ENCODE measurements around the gene CCNY. TPM values are rescaled to one million over a fixed set of nuclear protein-coding genes. Genes with fewer than 3 reads are reported as not detected.

Gene CCNY
- total and polyA plus RNA-seq, 2 of the 4 experiments (the other 2 are of a cell fraction), result 38.0 to 131 TPM

GRCh38 chr10:35362701-35363350 is 26.5 kb downstream of the CCNY start:
- Histone ChIP-seq H3K14ac (replicated peaks; ENCODE audit: low read depth, low read length) (no peak overlapping the region), H2BK20ac (ENCODE audit: low read depth, low read length) (no peak overlapping the region), H4K8ac (ENCODE audit: low read depth in 2 of 2, low read length in 2 of 2) (no peak overlapping the region), H2AK9ac (replicated peaks; ENCODE audit: low read depth, low read length, poor library complexity) (no peak overlapping the region), H3K23ac (ENCODE audit: low read depth, low read length) (no peak overlapping the region), H3K9me1 (ENCODE audit: insufficient read depth, low read length) (peaks cover 9% of the 10 kb centered on the region; the same call in 1 of the 2 replicates), H3K4me1 (ENCODE audit: control insufficient read depth, insufficient read depth, low read length) (peaks cover 4% of the 10 kb centered on the region; the same call in 1 of the 2 replicates), H2BK15ac (ENCODE audit: low read depth, low read length) (no peak overlapping the region), H3K4me3 (ENCODE audit: insufficient read depth, low read depth, low read length) (no peak overlapping the region), H3K9ac (ENCODE audit: low read depth, low read length) (no peak overlapping the region), H2BK5ac (ENCODE audit: low read depth, low read length, poor library complexity, severe bottlenecking) (no peak overlapping the region), H2AK5ac (ENCODE audit: low read depth, low read length) (no peak overlapping the region), H3K27me3 (ENCODE audit: control insufficient read depth, insufficient read depth, low read length) (no peaks in the 10 kb centered on the region), H3K79me1 (ENCODE audit: low read depth in 1 of 2, low read length in 2 of 2) (peaks cover 32 to 70% of the 10 kb centered on the region in 2 experiments), H3K4ac (ENCODE audit: low read depth, low read length) (no peak overlapping the region), H3K9me3 (ENCODE audit: control insufficient read depth, insufficient read depth, low read length) (no peaks in the 10 kb centered on the region), H3K27ac (ENCODE audit: insufficient read depth, low read length) (no peak overlapping the region), H3K18ac (ENCODE audit: low read depth, low read length) (no peak overlapping the region), H2BK120ac (ENCODE audit: low read depth, low read length) (no peak overlapping the region), H2AFZ (replicated peaks; ENCODE audit: low read length, poor library complexity) (no peak overlapping the region), H4K91ac (ENCODE audit: insufficient read depth, low read depth, low read length) (no peak overlapping the region), H3K56ac (ENCODE audit: extremely low read depth, insufficient read depth, low read length) (no peak overlapping the region), H4K20me1 (ENCODE audit: insufficient read depth, low read length) (peaks cover 80% of the 10 kb centered on the region), H4K5ac (ENCODE audit: low read depth, low read length) (no peak overlapping the region), H3K36me3 (ENCODE audit: control insufficient read depth, insufficient read depth, low read length) (no peaks in the 10 kb centered on the region), H3K4me2 (ENCODE audit: low read depth, low read length) (no peak overlapping the region)
- intact Hi-C loops (cut with micrococcal nuclease) (no loop called here), in situ Hi-C loops (cut with MboI; ENCODE audit: low sequenced_read_pairs) (no loop called here), dilution Hi-C loops (cut with HindIII; ENCODE audit: low sequenced_read_pairs, unreplicated experiment) (no loop called here)
- 87% methylated on average over 10 of the region's 41 CpGs; no CpG with 5 or more reads in 1 of the 2 experiments for WGBS, 2 experiments (ENCODE audit: extremely low coverage in 2 of 2, insufficient read length in 1 of 2)
- ChIA-PET POLR2A (ENCODE audit: unreplicated experiment) (no interaction called here), CTCF (no interaction called here)
- DNase-seq (no peak), ATAC-seq (ENCODE audit: low read depth) (no peak)
- no TSS peak for BruUV-seq (replicated peaks)
- no peak for TF ChIP-seq CTCF (conservative IDR thresholded peaks at IDR 0.05; ENCODE audit: low read depth, low read length)
- no peak for TF ChIP-seq MXI1 (IDR thresholded peaks at IDR 0.05; ENCODE audit: borderline replicate concordance, low read depth, low read length)
- TF ChIP-seq SMC3 (IDR thresholded peaks at IDR 0.05; ENCODE audit: low read depth, low read length), result no peak
- no peak for TF ChIP-seq RFX5 (IDR thresholded peaks at IDR 0.05; ENCODE audit: low read depth, low read length)
- no peak for TF ChIP-seq RAD21 (IDR thresholded peaks at IDR 0.05; ENCODE audit: low read length)
- TF ChIP-seq CHD1 (IDR thresholded peaks at IDR 0.05; ENCODE audit: low read depth, low read length), result no peak
- no peak for TF ChIP-seq ELK1 (IDR thresholded peaks at IDR 0.05; ENCODE audit: borderline replicate concordance, low read depth, low read length)
- no peak for TF ChIP-seq POLR2A (IDR thresholded peaks at IDR 0.05; ENCODE audit: low read depth, low read length)
- no peak for TF ChIP-seq CEBPB (IDR thresholded peaks at IDR 0.05; ENCODE audit: low read depth, low read length)
- TF ChIP-seq NFE2L2 (IDR thresholded peaks at IDR 0.05; ENCODE audit: low read depth, low read length), result no peak
- TF ChIP-seq RCOR1 (IDR thresholded peaks at IDR 0.05; ENCODE audit: insufficient replicate concordance, low read length), result no peak
- no peak for TF ChIP-seq MAZ (IDR thresholded peaks at IDR 0.05; ENCODE audit: borderline replicate concordance, low read depth, low read length)
- no peak for TF ChIP-seq BHLHE40 (IDR thresholded peaks at IDR 0.05; ENCODE audit: low read depth, low read length)
- TF ChIP-seq MAFK (IDR thresholded peaks at IDR 0.05; ENCODE audit: low read depth, low read length), result no peak
- no peak for TF ChIP-seq USF2 (IDR thresholded peaks at IDR 0.05; ENCODE audit: low read depth, low read length)
- no peak for TF ChIP-seq FOS (IDR thresholded peaks at IDR 0.05; ENCODE audit: low read depth, low read length)
